NT2/D1 (cell line): ENCODE results near the gene PSAP.
"Not testable (repeated sequence)": the region's sequence is repeated elsewhere in the genome, so short reads cannot be mapped to it uniquely, and the experiment has no call there.

Source experiments
- DNase-seq: peaks from one replicate; pipeline ENCODE4 v3.0.0-alpha.2; 2011; ENCODE audit warnings: low read depth, low spot score
- H3K27me3 ChIP-seq: 2 replicates; pipeline ENCODE4 v1.6.0; 2011; ENCODE audit warnings: mild to moderate bottlenecking; ENCODE audit not compliant: insufficient read length, insufficient read depth
- H3K36me3 ChIP-seq: 2 replicates; pipeline ENCODE4 v1.6.1; 2011; ENCODE audit warnings: mild to moderate bottlenecking, low read length, mixed read lengths; ENCODE audit not compliant: insufficient read depth, insufficient read length
- H3K4me1 ChIP-seq: 2 replicates; pipeline ENCODE4 v1.5.1; 2011; ENCODE audit not compliant: insufficient read depth, insufficient read length
- H3K4me3 ChIP-seq: 2 replicates; pipeline ENCODE4 v1.5.1; 2011; ENCODE audit warnings: low read depth; ENCODE audit not compliant: insufficient read length
- H3K9ac ChIP-seq: 2 replicates; pipeline ENCODE4 v1.6.0; 2011; ENCODE audit warnings: low read depth; ENCODE audit not compliant: insufficient read length
- H3K9me3 ChIP-seq: 2 replicates; pipeline ENCODE4 v1.5.1; 2011; ENCODE audit warnings: mild to moderate bottlenecking, low read length; ENCODE audit not compliant: insufficient read depth
- SUZ12 ChIP-seq: IDR thresholded peaks from 2 replicates; pipeline ENCODE4 v1.6.1; 2011; ENCODE audit not compliant: insufficient read length, insufficient read depth; ENCODE audit errors: extremely low read depth
- YY1 ChIP-seq: IDR thresholded peaks from 2 replicates; pipeline ENCODE4 v1.6.1; 2011; ENCODE audit not compliant: insufficient read length, insufficient read depth
- ZNF274 ChIP-seq: IDR thresholded peaks from 2 replicates; pipeline ENCODE4 v1.6.1; 2011; ENCODE audit warnings: mild to moderate bottlenecking, low read depth, low read length

The PSAP gene

GRCh38 chr10:71854031-71854430 is 3.0 kb upstream of the PSAP start:
- no peaks in the 10 kb centered on the region for H3K36me3 ChIP-seq
- H3K9ac ChIP-seq = no peak overlapping the region
- no peaks in the 10 kb centered on the region for H3K27me3 ChIP-seq
- DNase-seq = no peak
- no peaks in the 10 kb centered on the region for H3K4me1 ChIP-seq
- H3K4me3 ChIP-seq = no peak overlapping the region
- no peaks in the 10 kb centered on the region for H3K9me3 ChIP-seq
- TF ChIP-seq YY1 = no peak
- TF ChIP-seq ZNF274 = no peak
- TF ChIP-seq SUZ12 = no peak

GRCh38 chr10:71852355-71852937 is 1.4 kb upstream of the PSAP start:
- no peak overlapping the region for H3K4me3 ChIP-seq
- peaks cover 3% of the 10 kb centered on the region for H3K4me1 ChIP-seq
- H3K36me3 ChIP-seq = peaks cover 9% of the 10 kb centered on the region
- DNase-seq = no peak
- H3K9ac ChIP-seq = no peak overlapping the region
- no peaks in the 10 kb centered on the region for H3K9me3 ChIP-seq
- TF ChIP-seq ZNF274 (no peak), SUZ12 (no peak), YY1 (no peak)
- no peaks in the 10 kb centered on the region for H3K27me3 ChIP-seq

- not testable (repeated sequence) for H3K9ac ChIP-seq, H3K27me3 ChIP-seq, H3K4me3 ChIP-seq, H3K4me1 ChIP-seq, H3K36me3 ChIP-seq, DNase-seq, H3K9me3 ChIP-seq
Measured at GRCh38 chr10:71851465-71852095, 529 bp upstream of the PSAP start.

GRCh38 chr10:71850021-71850742 is 869 bp downstream of the PSAP start:
- H3K36me3 ChIP-seq = peaks cover 9% of the 10 kb centered on the region
- H3K4me1 ChIP-seq = peaks cover 3% of the 10 kb centered on the region
- H3K9ac ChIP-seq = peak overlapping the region; percentile 95
- no peaks in the 10 kb centered on the region for H3K9me3 ChIP-seq
- no peak for DNase-seq
- H3K27me3 ChIP-seq = no peaks in the 10 kb centered on the region
- no peak for TF ChIP-seq YY1
- TF ChIP-seq ZNF274 = no peak
- no peak for TF ChIP-seq SUZ12
- peak overlapping the region; percentile 94 for H3K4me3 ChIP-seq

GRCh38 chr10:71849461-71849908 is 1.6 kb downstream of the PSAP start:
- DNase-seq = no peak
- no peaks in the 10 kb centered on the region for H3K9me3 ChIP-seq

GRCh38 chr10:71848325-71849275 is 2.5 kb downstream of the PSAP start:
- Histone ChIP-seq H3K4me3 (no peak overlapping the region), H3K27me3 (no peaks in the 10 kb centered on the region), H3K4me1 (peaks cover 3% of the 10 kb centered on the region), H3K9ac (no peak overlapping the region), H3K36me3 (peaks cover 9% of the 10 kb centered on the region), H3K9me3 (no peaks in the 10 kb centered on the region)
- no peak for DNase-seq
- TF ChIP-seq ZNF274 (no peak), SUZ12 (no peak), YY1 (no peak)

More at GRCh38 chr10:71849461-71849908, 1.6 kb downstream of the PSAP start:
- Histone ChIP-seq H3K4me3 (no peak overlapping the region), H3K27me3 (no peaks in the 10 kb centered on the region), H3K9ac (no peak overlapping the region), H3K4me1 (peaks cover 3% of the 10 kb centered on the region), H3K36me3 (peaks cover 9% of the 10 kb centered on the region)
- no peak for TF ChIP-seq ZNF274
- TF ChIP-seq YY1 = no peak
- no peak for TF ChIP-seq SUZ12

GRCh38 chr10:71847418-71847817 is 3.6 kb downstream of the PSAP start:
- Histone ChIP-seq H3K9ac (no peak overlapping the region), H3K4me1 (peaks cover 3% of the 10 kb centered on the region), H3K9me3 (no peaks in the 10 kb centered on the region), H3K27me3 (no peaks in the 10 kb centered on the region), H3K4me3 (no peak overlapping the region), H3K36me3 (peaks cover 9% of the 10 kb centered on the region)
- TF ChIP-seq ZNF274 (no peak), YY1 (no peak), SUZ12 (no peak)
- no peak for DNase-seq
